Urothelium cell line (cell line): ENCODE measurements around the gene WNT9A.

ENCODE experiments used
- DNase-seq: peaks from one replicate; pipeline ENCODE4 v3.0.0; 2011; ENCODE audit warnings: low spot score, mixed read lengths
- FAIRE-seq: peaks from 2 replicates; lab custom pipeline; 2011; peaks lifted over from hg19 to GRCh38; lab: Jason Lieb, UNC

The WNT9A gene

GRCh38 chr1:227954163-227954850, 6.6 kb upstream of the WNT9A start:
- no peak for DNase-seq
- peak; percentile 79 for FAIRE-seq

DNA sequence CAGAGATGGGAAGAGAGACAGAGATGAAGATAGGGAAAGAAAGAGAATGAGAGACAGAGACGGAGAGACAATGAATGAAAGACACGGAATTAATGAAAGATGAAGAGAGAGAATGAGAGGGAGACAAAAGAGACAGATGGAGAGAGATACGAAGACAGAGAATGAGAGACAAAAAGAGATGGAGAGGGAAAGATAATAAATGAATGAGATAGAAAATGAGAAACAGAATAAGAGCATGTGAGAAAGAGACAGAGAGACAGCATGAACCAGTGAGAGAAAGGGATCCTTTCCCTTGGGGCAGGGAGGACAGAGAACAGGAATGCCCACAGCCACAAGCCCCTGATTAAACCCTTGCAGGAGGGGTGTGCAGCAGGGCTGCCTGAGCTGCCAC, 5.3 kb upstream of the WNT9A start:
- DNase-seq, result no peak
- FAIRE-seq, result no peak

DNA sequence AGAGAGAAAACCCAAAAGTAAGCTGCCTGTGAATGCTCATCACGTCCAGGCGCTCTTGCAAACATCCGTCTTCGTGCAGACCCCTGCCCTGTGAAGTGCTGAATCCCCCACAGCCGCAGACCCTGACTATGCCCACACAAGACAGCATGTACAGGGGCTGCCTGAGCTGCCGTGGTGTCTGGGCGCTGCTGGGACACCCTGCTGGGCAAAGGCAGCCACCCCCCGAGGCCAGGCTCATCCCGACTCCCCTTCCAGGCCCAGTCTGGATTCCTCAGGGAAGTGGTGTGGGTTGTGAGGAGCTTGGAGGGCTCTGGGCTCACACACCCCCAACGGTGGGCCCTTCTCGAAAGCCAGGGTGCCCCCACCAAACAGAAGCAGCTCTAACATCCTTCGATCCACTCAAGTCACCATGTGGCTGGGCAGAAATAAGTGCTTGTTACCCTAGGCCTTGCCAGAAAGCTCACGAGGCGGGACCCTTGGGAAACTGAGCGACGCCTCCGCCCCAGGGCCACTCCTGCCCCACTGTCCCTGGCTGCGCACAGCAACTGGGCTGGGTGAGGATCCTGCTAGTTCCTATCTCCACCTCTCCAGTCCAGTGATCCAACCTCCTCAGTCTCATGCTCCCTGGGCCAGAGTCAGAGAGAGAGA, 4.8 kb upstream of the WNT9A start:
- FAIRE-seq (no peak), DNase-seq (no peak)

- FAIRE-seq, result no peak
- no peak for DNase-seq
Observed at GRCh38 chr1:227951624-227952373, 4.1 kb upstream of the WNT9A start.

GRCh38 chr1:227950735-227951346, 3.1 kb upstream of the WNT9A start:
- FAIRE-seq, result no peak

DNA sequence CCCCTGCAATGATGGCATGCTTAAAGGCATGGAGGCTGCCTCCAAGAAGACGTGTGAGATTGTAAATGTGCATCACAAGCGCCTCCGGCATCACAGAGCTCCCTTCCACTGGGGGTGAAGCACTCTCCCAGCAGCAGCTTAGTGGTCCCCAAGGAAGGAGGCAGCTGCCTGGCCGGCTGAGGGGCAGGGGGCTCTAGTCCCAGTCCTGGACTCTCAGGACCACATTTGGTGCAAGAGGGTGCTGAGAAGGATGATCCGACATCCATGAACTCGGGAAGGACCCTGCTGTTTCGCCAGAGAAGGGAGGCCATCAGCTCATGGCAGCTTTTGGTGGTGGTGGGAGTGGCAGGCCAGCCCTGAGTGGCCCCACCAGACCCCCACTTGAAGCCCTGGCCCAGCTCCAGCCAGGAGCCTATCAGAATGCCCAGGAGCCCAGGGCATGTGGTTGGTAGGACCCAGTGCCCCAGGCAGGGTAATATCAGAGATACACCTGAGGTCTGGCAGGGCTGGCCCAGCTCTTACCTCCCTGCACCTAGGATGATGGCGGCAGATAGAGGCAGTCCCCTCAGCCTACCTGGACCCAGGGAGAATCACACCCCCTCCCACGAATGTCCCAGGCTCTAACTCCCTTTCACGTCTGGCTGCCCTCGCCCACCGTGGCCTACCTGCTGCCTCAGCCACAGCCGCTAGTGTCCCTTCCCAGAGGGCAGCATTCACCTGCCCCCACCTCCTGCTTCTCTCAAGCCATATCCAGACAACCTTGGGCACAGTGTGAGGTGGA, 2.4 kb upstream of the WNT9A start:
- no peak for FAIRE-seq
- no peak for DNase-seq

More at GRCh38 chr1:227950735-227951346, 3.1 kb upstream of the WNT9A start:
- no peak for DNase-seq

GRCh38 chr1:227949341-227949921, 1.7 kb upstream of the WNT9A start:
- FAIRE-seq, result no peak

GRCh38 chr1:227948493-227949260, 945 bp upstream of the WNT9A start:
- FAIRE-seq, result no peak
- DNase-seq, result no peak

More at GRCh38 chr1:227949341-227949921, 1.7 kb upstream of the WNT9A start:
- no peak for DNase-seq

DNA sequence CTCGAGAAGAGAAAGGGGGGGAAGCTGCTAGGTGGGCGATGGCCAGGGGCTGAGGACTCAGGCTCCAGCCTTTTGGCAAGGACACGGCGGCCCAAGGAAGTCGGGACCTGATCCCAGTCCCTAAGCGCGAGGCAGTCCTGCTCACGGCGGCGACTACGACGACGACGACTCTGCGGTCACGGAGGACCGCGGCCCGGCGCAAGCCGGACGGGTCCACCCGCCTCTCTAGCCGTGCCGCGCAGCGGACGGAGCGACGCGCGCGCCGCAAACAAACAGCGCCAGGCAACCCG, 401 bp downstream of the WNT9A start:
- no peak for DNase-seq
- no peak for FAIRE-seq

DNA sequence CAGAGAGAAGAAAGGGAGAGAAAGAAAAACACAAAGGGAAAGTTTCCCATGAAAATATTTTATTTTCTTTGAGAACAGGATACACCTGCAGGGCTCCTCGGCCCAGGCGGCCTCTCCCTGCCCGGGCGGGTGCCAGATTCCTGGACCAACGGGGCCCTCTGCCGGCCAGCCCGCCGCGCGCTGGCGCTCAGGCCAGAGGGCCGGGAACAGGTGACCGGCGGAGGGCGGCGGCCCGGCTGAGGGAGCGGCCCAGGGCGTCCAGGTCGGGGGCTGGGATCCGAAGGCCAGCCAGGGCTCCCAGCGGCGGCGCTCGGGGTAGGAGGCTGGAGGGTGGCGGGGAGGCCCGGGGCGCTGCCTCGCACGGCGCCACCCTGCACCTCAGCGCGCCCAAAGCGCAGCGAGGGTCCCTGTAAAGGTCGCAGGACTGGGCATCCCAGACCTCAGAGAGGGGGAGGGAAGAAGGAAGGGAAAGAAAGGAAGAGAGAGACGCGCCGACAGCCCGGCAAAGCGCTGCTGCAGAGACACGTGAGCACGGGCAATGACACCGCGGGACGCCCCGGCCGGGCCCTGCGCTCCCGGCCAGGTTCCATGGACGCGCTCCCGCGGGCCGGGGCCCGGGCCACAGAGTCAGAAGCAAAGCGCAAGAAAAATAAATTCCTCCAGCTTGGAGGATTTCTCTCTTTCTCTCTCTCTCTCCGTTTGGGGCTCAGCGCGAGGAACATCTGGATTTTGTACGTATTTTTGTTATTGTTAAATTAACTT, 927 bp downstream of the WNT9A start:
- FAIRE-seq, result no peak

GRCh38 chr1:227945891-227946623, 1.7 kb downstream of the WNT9A start:
- peak; percentile 55 for FAIRE-seq
- DNase-seq, result peak; percentile 87

More for the DNA sequence above, 927 bp downstream of the WNT9A start:
- DNase-seq, result peak; percentile 81

DNA sequence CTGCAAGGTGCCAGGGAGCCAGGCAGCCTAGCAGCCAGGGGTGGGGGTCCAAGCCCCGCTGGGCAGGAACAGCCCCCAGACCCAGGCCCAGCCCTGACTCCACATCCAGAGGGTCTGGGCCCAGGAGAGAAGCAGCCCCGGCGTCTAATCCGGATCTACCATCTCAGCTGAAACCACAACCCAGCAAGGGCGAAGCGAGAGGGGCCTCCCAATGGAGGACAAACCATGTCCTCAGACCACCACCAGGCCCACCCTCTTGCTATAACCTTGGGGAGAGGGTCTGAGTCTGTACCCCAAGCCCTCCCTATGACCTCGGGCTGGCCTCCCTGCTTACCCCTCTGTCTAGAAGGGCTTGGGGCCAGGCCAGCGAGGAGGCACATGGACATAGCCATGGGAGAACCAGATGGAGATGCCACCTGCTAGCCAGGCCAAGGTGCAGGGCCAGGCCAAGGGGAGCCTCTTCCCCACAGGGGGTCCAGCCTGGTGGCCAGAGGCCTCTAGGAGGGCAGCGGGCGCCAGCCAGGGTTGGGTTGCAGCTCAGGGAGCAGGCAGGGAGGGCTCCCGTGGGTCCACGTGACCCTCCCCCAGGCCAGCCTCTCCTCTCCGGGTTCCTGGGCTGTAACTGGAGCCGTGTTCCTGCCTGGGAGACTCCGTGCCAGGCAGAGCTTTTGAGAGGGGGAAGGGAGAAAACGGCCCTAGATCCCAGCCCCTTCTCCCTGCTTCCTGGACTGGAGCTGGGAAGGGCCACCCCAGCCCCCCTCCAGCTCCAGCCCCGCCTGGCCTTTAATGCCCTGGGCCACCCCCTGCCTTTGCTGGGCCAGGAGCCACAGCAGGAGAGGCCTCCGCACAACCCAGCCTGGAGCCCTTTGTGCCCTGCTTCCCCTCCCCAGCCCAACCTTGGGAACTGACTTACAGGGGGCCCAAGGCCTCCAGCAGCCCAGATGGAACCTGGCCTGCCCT, 2.5 kb downstream of the WNT9A start:
- no peak for FAIRE-seq
- DNase-seq, result peak; percentile 46

- DNase-seq, result no peak
- no peak for FAIRE-seq
Observed at GRCh38 chr1:227944090-227944930, 3.4 kb downstream of the WNT9A start.

- no peak for FAIRE-seq
- no peak for DNase-seq
Observed at GRCh38 chr1:227943381-227944089, 4.2 kb downstream of the WNT9A start.

DNA sequence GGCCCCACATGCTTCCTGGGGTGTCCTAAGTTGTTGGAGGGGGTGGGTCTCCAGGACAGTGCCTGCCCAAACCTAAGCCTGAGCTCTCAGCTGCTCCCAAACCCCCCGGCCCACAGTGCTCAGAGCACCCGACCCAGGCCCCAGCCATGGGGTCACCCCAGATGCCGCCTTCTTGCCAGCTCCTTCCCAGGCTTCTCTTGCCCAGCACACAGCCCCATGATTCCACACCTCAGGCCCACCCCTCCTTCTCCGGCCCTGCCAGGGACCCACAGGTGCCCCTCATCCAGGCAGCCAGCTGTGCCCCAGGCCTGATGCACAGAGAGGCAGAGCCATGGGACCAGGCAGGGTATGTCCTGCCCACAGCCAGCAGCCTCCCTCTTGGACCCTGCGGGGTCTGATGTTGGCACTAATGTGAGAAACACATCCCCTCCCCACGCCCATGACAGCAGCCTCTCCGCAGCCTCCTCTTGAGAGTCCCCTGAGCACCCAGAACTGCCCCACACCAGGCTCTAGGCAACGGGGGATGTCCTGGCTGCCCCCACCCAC, 4.9 kb downstream of the WNT9A start:
- no peak for DNase-seq
- FAIRE-seq, result no peak
